CD14-positive monocyte (primary cell): ENCODE data around the gene ALKAL2. TPM values are rescaled to one million over a fixed set of nuclear protein-coding genes. Genes with fewer than 3 reads are reported as not detected.
"Not testable (repeated sequence)": the region's sequence is repeated elsewhere in the genome, so short reads cannot be mapped to it uniquely, and the experiment has no call there.

ENCODE experiments used
- DNase-seq, 3 donors: peaks; one replicate each; pipeline ENCODE4 v3.0.0-alpha.2; 2011 to 2022
- H2AFZ ChIP-seq: 2 replicates; pipeline ENCODE4 v1.6.0; 2012; ENCODE audit warnings: mild to moderate bottlenecking, low read depth, low read length, inconsistent platforms; ENCODE audit not compliant: insufficient read depth, poor library complexity, severe bottlenecking
- H3K27ac ChIP-seq, 2 donors: 1 replicate in 1 of 2; 2 replicates in 1 of 2; pipeline ENCODE4 v1.5.1; 2012 to 2013; ENCODE audit warnings: low read length in 2 of 2, control low read depth in 1 of 2, inconsistent platforms in 1 of 2, low read depth in 1 of 2, mild to moderate bottlenecking in 1 of 2
- H3K27me3 ChIP-seq, 2 donors: one replicate each; pipeline versions ENCODE4 v1.6.0 to v1.6.1; 2011 to 2013; ENCODE audit warnings: low read length in 2 of 2; ENCODE audit not compliant: control insufficient read depth in 2 of 2, insufficient read depth in 2 of 2
- H3K36me3 ChIP-seq, 2 donors: replicated peaks in 1 of 2; 1 replicate in 1 of 2; 2 replicates in 1 of 2; pipeline versions ENCODE4 v1.5.1 to v1.6.1; 2012 to 2013; ENCODE audit warnings: low read length in 2 of 2, control low read depth in 1 of 2, inconsistent platforms in 1 of 2, mild to moderate bottlenecking in 1 of 2; ENCODE audit not compliant: insufficient read depth in 2 of 2, control insufficient read depth in 1 of 2
- H3K4me1 ChIP-seq, 2 donors: 1 replicate in 1 of 2; 2 replicates in 1 of 2; pipeline versions ENCODE4 v1.5.1 to v1.6.1; 2012 to 2013; ENCODE audit warnings: low read length in 2 of 2, control low read depth in 1 of 2, inconsistent platforms in 1 of 2, mild to moderate bottlenecking in 1 of 2, moderate library complexity in 1 of 2; ENCODE audit not compliant: insufficient read depth in 2 of 2, control insufficient read depth in 1 of 2
- H3K4me2 ChIP-seq: replicated peaks from 2 replicates; pipeline ENCODE3; 2012; ENCODE audit warnings: low read length, moderate library complexity, mild to moderate bottlenecking; ENCODE audit not compliant: poor library complexity, severe bottlenecking; ENCODE audit errors: extremely low read depth
- H3K4me3 ChIP-seq, 3 experiments: fragments of 200-600 bp in 1 of 3; sonication (generic) in 1 of 3; replicated peaks in 1 of 3; 1 replicate in 2 of 3; 2 replicates in 1 of 3; pipeline ENCODE4 v1.5.1; 2011 to 2013; ENCODE audit warnings: low read length in 3 of 3, mild to moderate bottlenecking in 3 of 3, control low read depth in 2 of 3, low read depth in 2 of 3, inconsistent platforms in 1 of 3, moderate library complexity in 1 of 3
- H3K79me2 ChIP-seq: 2 replicates; pipeline ENCODE4 v1.6.0; 2012; ENCODE audit warnings: mild to moderate bottlenecking, control low read depth, inconsistent platforms, low read length, moderate library complexity; ENCODE audit not compliant: insufficient read depth
- H3K9ac ChIP-seq: 2 replicates; pipeline ENCODE4 v1.6.0; 2017; ENCODE audit warnings: low read length, mild to moderate bottlenecking; ENCODE audit not compliant: insufficient read depth, poor library complexity, severe bottlenecking
- H3K9me3 ChIP-seq, 2 donors: replicated peaks in 1 of 2; 1 replicate in 1 of 2; 2 replicates in 1 of 2; pipeline versions ENCODE4 v1.5.1 to v1.6.1; 2012 to 2013; ENCODE audit warnings: low read length in 2 of 2, control low read depth in 1 of 2; ENCODE audit not compliant: control insufficient read depth in 1 of 2, insufficient read depth in 1 of 2
- H4K20me1 ChIP-seq: 2 replicates; pipeline ENCODE4 v1.6.0; 2012; ENCODE audit warnings: mild to moderate bottlenecking, low read length, control low read depth, moderate library complexity; ENCODE audit not compliant: insufficient read depth
- H3K27ac Mint-ChIP-seq, 7 donors: one replicate each; pipeline ENCODE4 v1.8.0; 2020; ENCODE audit warnings: mild to moderate bottlenecking in 7 of 7, mixed read lengths in 7 of 7, moderate library complexity in 6 of 7, inconsistent platforms in 2 of 7
- H3K27me3 Mint-ChIP-seq, 3 donors: one replicate each; pipeline ENCODE4 v1.8.0; 2021 to 2022; ENCODE audit warnings: low read depth in 3 of 3, mild to moderate bottlenecking in 3 of 3, mixed read lengths in 3 of 3, moderate library complexity in 3 of 3, inconsistent platforms in 1 of 3
- H3K36me3 Mint-ChIP-seq, 2 donors: one replicate each; pipeline ENCODE4 v1.8.0; 2020; ENCODE audit warnings: mixed read lengths in 2 of 2, inconsistent platforms in 1 of 2, mild to moderate bottlenecking in 1 of 2
- H3K4me1 Mint-ChIP-seq: one replicate; pipeline ENCODE4 v1.8.0; 2020; ENCODE audit warnings: mild to moderate bottlenecking, mixed read lengths
- H3K4me3 Mint-ChIP-seq, 2 donors: one replicate each; pipeline ENCODE4 v1.8.0; 2020; ENCODE audit warnings: mild to moderate bottlenecking in 2 of 2, mixed read lengths in 2 of 2, moderate library complexity in 1 of 2
- H3K9me3 Mint-ChIP-seq, 7 donors: one replicate each; pipeline ENCODE4 v1.8.0; 2020 to 2022; ENCODE audit warnings: mixed read lengths in 7 of 7, mild to moderate bottlenecking in 6 of 7, moderate library complexity in 6 of 7, inconsistent platforms in 2 of 7
- CTCF ChIP-seq: fragments of 200-600 bp; IDR thresholded peaks from one replicate; pipeline ENCODE4 v1.8.0; 2022; ENCODE audit warnings: antibody characterized with exemption, mild to moderate bottlenecking
- WGBS: methylation state at CpG from one replicate; pipeline ENCODE4 v1.1.5; 2013; ENCODE audit warnings: missing lambda C conversion rate; ENCODE audit not compliant: insufficient coverage; 5-methylcytosine and 5-hydroxymethylcytosine counted together
- intact Hi-C, 2 donors: fragments of 100-400 bp; cut with micrococcal nuclease; formaldehyde crosslinking; loops; one replicate each; pipeline versions ENCODE4 v1.15.0 to v1.15.1; 2023
- polyA minus RNA-seq: library from RNA; depleted of rRNA, polyadenylated mRNA; stranded (reverse); fragments of >200 nt; gene quantifications from 2 replicates; pipeline ENCODE4 v1.2.3, GENCODE V29; 2012
- polyA plus RNA-seq, 3 donors: library from polyadenylated mRNA; depleted of rRNA in 1 of 3; unstranded in 2 of 3; stranded (reverse) in 1 of 3; fragments of 300-500 nt in 2 of 3; fragments of >200 nt in 1 of 3; fragmentation: Illumina TruSeq in 2 of 3; gene quantifications; 1 replicate in 2 of 3; 2 replicates in 1 of 3; pipeline ENCODE4 v1.2.3, GENCODE V29; 2012 to 2021
- total RNA-seq, 12 experiments: library from RNA in 1 of 12; stranded (reverse) in 1 of 12; fragments of 120-200 nt in 1 of 12; gene quantifications; one replicate each; pipeline ENCODE4 v1.2.4 and lab custom pipeline; 2013 to 2026; ENCODE audit warnings: mixed read lengths in 6 of 12, inconsistent platforms in 1 of 12

The ALKAL2 gene
- 0.12 TPM for total RNA-seq (2013)
- polyA plus RNA-seq (not detected), polyA minus RNA-seq (not detected in 2 replicates), total RNA-seq (lab: John Stamatoyannopoulos, UW) (0 to 0.58 (median 0) reads per million in 11 experiments)

GRCh38 chr2:287911-288757 lies at the start of gene ALKAL2:
ALKAL2 (minus strand) TSS chr2:288091; CDS start chr2:287835, 256 bp downstream.
- peaks cover 8% of the 10 kb centered on the region for H3K4me1 Mint-ChIP-seq
- Histone ChIP-seq H3K9ac (no peak within 1 kb of the TSS), H2AFZ (no peak within 1 kb of the TSS), H3K4me2 (no peak within 1 kb of the TSS), H3K4me1 (peaks cover 0 to 13% of the 10 kb centered on the region in 2 donors), H4K20me1 (no peaks in the 10 kb centered on the region), H3K27me3 (peaks cover 41 to 63% of the 10 kb centered on the region in 2 donors), H3K79me2 (no peaks in the 10 kb centered on the region), H3K4me3 (no peak within 1 kb of the TSS), H3K27ac (no peak within 1 kb of the TSS), H3K36me3 (no peaks in the 10 kb centered on the region), H3K9me3 (peaks cover 0 to 20% of the 10 kb centered on the region in 2 donors)
- no peak within 1 kb of the TSS for H3K27ac Mint-ChIP-seq
- peak within 1 kb of the TSS in 1 of 2 donors; percentile 70 for H3K4me3 Mint-ChIP-seq
- WGBS = 2% methylated on average over 116 of the region's 128 CpGs
- H3K27me3 Mint-ChIP-seq = peaks cover 40 to 70% (median 44%) of the 10 kb centered on the region in 3 donors
- peaks cover 0 to 5% (median 0%) of the 10 kb centered on the region in 7 donors for H3K9me3 Mint-ChIP-seq
- peaks cover 3 to 5% of the 10 kb centered on the region in 2 donors for H3K36me3 Mint-ChIP-seq
- no peak for DNase-seq
- intact Hi-C loops = loop anchor here in 1 of 2 donors (5.0 kb wide), 1 partner anchor 181 kb away; no protein-coding TSS in a partner anchor
- TF ChIP-seq CTCF = no peak

DNA sequence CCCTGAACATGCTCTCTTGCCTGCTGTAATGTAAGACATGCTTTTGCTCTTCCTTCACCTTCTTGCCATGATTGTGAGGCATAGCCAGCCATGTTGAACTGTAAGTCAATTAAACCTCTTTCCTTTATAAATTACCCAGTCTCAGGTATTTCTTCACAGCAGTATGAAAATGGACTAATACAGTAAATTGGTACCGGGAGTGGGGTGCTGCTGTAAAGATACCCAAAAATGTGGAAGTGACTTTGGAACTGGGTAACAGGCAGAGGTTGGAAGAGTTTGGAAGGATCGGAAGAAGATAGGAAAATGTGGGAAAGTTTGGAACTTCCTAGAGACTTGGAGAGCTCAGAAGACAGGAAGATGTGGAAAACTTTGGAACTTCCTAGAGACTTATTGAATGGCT lies 49.1 kb upstream of the ALKAL2 start:
- H3K27me3 Mint-ChIP-seq, H4K20me1 ChIP-seq, H3K4me3 ChIP-seq, intact Hi-C loops, H3K36me3 ChIP-seq, DNase-seq, H3K27ac Mint-ChIP-seq, H3K9ac ChIP-seq, H3K4me1 ChIP-seq, H3K79me2 ChIP-seq, H3K4me1 Mint-ChIP-seq, H3K36me3 Mint-ChIP-seq, H3K27ac ChIP-seq, H2AFZ ChIP-seq, H3K4me3 Mint-ChIP-seq, H3K27me3 ChIP-seq, H3K4me2 ChIP-seq: not testable (repeated sequence)
- 100% methylated on average over 2 of the region's 2 CpGs for WGBS
- peaks cover 17 to 38% (median 31%) of the 10 kb centered on the region in 7 donors for H3K9me3 Mint-ChIP-seq
- peaks cover 42 to 49% of the 10 kb centered on the region in 2 donors for H3K9me3 ChIP-seq
